ENCODE measurements around the gene DENND4A. TPM values are rescaled to one million over a fixed set of nuclear protein-coding genes. Genes with fewer than 3 reads are reported as not detected.

Gene DENND4A
- total and polyA plus RNA-seq, 2 donors (not counting 1 experiment from before 2014, with no cell fraction given) = 24.4 to 103 TPM

DNA sequence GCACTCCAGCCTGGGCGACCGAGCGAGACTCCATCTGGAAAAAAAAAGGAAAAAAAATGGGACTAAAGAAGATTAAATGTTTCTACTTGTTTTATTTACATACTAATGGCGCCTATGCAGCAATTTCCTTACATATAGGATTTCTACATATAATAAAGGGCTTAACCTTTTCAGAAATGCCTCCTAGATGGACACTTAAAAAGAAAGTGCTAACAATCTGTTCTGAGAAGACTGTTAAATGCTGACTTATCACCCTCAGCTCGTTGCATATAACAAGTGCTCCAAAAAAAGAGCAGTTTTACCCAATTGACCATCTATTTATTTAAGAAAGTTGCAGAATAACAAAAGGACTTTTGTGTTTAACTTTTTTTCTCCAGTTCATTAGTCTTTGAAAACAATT, 32.7 kb downstream of the DENND4A start:
- H3K4me1 Mint-ChIP-seq = peaks cover 47% of the 10 kb centered on the region

DNA sequence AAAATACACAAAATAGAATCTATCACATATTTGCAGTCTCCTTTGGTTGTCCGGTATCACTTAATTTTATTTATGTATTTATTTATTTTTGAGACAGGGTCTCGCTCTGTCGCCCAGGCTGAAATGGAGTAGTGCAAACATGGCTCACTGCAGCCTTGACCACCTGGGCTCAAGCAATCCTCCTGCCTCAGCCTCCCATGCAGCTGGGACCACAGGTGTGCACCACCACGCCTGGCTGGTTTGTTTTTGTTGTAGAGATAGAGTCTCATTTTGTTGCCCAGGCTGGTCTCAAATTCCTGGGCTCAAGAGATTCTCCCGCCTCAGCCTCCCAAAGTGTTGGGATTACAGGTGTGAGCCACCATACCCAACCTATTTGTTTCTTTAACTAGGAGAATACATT, 33.9 kb downstream of the DENND4A start:
- Histone ChIP-seq H3K27ac (ENCODE audit: low read length in 2 of 2) (no peak overlapping the region), H4K20me1 (ENCODE audit: control insufficient read depth, insufficient read depth, low read length, poor library complexity, severe bottlenecking) (peaks cover 42% of the 10 kb centered on the region), H3K4me2 (replicated peaks; ENCODE audit: low read depth, low read length, poor library complexity, severe bottlenecking) (no peak overlapping the region), H3K4me3 (ENCODE audit: control extremely low read depth in 1 of 5, extremely low read depth in 1 of 5, insufficient read depth in 1 of 5, low read depth in 2 of 5, low read length in 4 of 5) (no peak overlapping the region), H3K27me3 (replicated peaks in 1 of 4; ENCODE audit: control extremely low read depth in 1 of 4, control insufficient read depth in 3 of 4, insufficient read depth in 4 of 4, low read length in 3 of 4) (no peaks in the 10 kb centered on the region), H3K4me1 (ENCODE audit: control insufficient read depth in 2 of 2, insufficient read depth in 2 of 2, low read length in 2 of 2) (peaks cover 17 to 20% of the 10 kb centered on the region in 2 donors), H3K36me3 (replicated peaks in 1 of 2; ENCODE audit: control extremely low read depth in 1 of 2, control insufficient read depth in 1 of 2, extremely low read depth in 1 of 2, insufficient read depth in 2 of 2, low read length in 1 of 2) (peaks cover 11 to 36% of the 10 kb centered on the region in 2 experiments), H3K9ac (ENCODE audit: low read length) (no peak overlapping the region), H3K79me2 (ENCODE audit: control insufficient read depth, insufficient read depth, low read length) (peaks cover 99% of the 10 kb centered on the region), H3K9me3 (ENCODE audit: control extremely low read depth in 1 of 3, control insufficient read depth in 2 of 3, insufficient read depth in 1 of 3, low read length in 2 of 3) (peaks cover 0 to 1% (median 0%) of the 10 kb centered on the region in 3 donors), H2AFZ (ENCODE audit: insufficient read depth, low read depth, low read length, poor library complexity, severe bottlenecking) (no peak overlapping the region)
- no CpG with 5 or more reads among the region's 5 CpGs for WGBS (ENCODE audit: insufficient coverage)
- ATAC-seq (ENCODE audit: low read depth) (no peak), DNase-seq (no peak)
- Mint-ChIP-seq H3K27ac (peak overlapping the region; percentile 38), H3K4me3 (no peak overlapping the region), H3K9me3 (ENCODE audit: insufficient read depth) (no peaks in the 10 kb centered on the region), H3K27me3 (no peaks in the 10 kb centered on the region), H3K4me1 (peaks cover 40% of the 10 kb centered on the region)
- CTCF ChIA-PET = no interaction called here
- no peak for TF ChIP-seq EZH2 (IDR thresholded peaks at IDR 0.05; ENCODE audit: borderline replicate concordance, insufficient read depth, low read depth, low read length, poor library complexity, severe bottlenecking)
- TF ChIP-seq, protein P1, sequence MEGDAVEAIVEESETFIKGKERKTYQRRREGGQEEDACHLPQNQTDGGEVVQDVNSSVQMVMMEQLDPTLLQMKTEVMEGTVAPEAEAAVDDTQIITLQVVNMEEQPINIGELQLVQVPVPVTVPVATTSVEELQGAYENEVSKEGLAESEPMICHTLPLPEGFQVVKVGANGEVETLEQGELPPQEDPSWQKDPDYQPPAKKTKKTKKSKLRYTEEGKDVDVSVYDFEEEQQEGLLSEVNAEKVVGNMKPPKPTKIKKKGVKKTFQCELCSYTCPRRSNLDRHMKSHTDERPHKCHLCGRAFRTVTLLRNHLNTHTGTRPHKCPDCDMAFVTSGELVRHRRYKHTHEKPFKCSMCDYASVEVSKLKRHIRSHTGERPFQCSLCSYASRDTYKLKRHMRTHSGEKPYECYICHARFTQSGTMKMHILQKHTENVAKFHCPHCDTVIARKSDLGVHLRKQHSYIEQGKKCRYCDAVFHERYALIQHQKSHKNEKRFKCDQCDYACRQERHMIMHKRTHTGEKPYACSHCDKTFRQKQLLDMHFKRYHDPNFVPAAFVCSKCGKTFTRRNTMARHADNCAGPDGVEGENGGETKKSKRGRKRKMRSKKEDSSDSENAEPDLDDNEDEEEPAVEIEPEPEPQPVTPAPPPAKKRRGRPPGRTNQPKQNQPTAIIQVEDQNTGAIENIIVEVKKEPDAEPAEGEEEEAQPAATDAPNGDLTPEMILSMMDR (IDR thresholded peaks at IDR 0.05) = no peak
- intact Hi-C loops (cut with micrococcal nuclease) = no loop called here
- POLR2A ChIA-PET = no interaction called here

More for the DNA sequence above, 32.7 kb downstream of the DENND4A start:
- H2AFZ ChIP-seq (ENCODE audit: insufficient read depth, low read depth, low read length, poor library complexity, severe bottlenecking) = no peak overlapping the region
- ATAC-seq (ENCODE audit: low read depth) (no peak), DNase-seq (no peak)
- Mint-ChIP-seq H3K4me3 (no peak overlapping the region), H3K27me3 (no peaks in the 10 kb centered on the region), H3K9me3 (ENCODE audit: insufficient read depth) (no peaks in the 10 kb centered on the region), H3K27ac (no peak overlapping the region)
- H3K4me2 ChIP-seq (replicated peaks; ENCODE audit: low read depth, low read length, poor library complexity, severe bottlenecking) = no peak overlapping the region
- no peaks in the 10 kb centered on the region for H3K27me3 ChIP-seq (replicated peaks in 1 of 4; ENCODE audit: control extremely low read depth in 1 of 4, control insufficient read depth in 3 of 4, insufficient read depth in 4 of 4, low read length in 3 of 4)
- peaks cover 0 to 1% (median 0%) of the 10 kb centered on the region in 3 donors for H3K9me3 ChIP-seq (ENCODE audit: control extremely low read depth in 1 of 3, control insufficient read depth in 2 of 3, insufficient read depth in 1 of 3, low read length in 2 of 3)
- H3K4me1 ChIP-seq (ENCODE audit: control insufficient read depth in 2 of 2, insufficient read depth in 2 of 2, low read length in 2 of 2) = peaks cover 23% of the 10 kb centered on the region in 2 donors
- H3K27ac ChIP-seq (ENCODE audit: low read length in 2 of 2) = no peak overlapping the region
- POLR2A ChIA-PET = no interaction called here
- H3K4me3 ChIP-seq (ENCODE audit: control extremely low read depth in 1 of 5, extremely low read depth in 1 of 5, insufficient read depth in 1 of 5, low read depth in 2 of 5, low read length in 4 of 5) = no peak overlapping the region
- peaks cover 99% of the 10 kb centered on the region for H3K79me2 ChIP-seq (ENCODE audit: control insufficient read depth, insufficient read depth, low read length)
- peaks cover 11 to 36% of the 10 kb centered on the region in 2 experiments for H3K36me3 ChIP-seq (replicated peaks in 1 of 2; ENCODE audit: control extremely low read depth in 1 of 2, control insufficient read depth in 1 of 2, extremely low read depth in 1 of 2, insufficient read depth in 2 of 2, low read length in 1 of 2)
- H3K9ac ChIP-seq (ENCODE audit: low read length) = no peak overlapping the region
- CTCF ChIA-PET = interaction anchor here (0.6 to 1.3 kb wide), 2 partner anchors 18 to 78 kb away, joined by 4 read pairs; no protein-coding TSS in a partner anchor
- no peak for TF ChIP-seq EZH2 (IDR thresholded peaks at IDR 0.05; ENCODE audit: borderline replicate concordance, insufficient read depth, low read depth, low read length, poor library complexity, severe bottlenecking)
- TF ChIP-seq, protein P1 (IDR thresholded peaks at IDR 0.05) = no peak
- peaks cover 48% of the 10 kb centered on the region for H4K20me1 ChIP-seq (ENCODE audit: control insufficient read depth, insufficient read depth, low read length, poor library complexity, severe bottlenecking)
- WGBS (ENCODE audit: insufficient coverage) = no CpG with 5 or more reads among the region's 5 CpGs
- intact Hi-C loops (cut with micrococcal nuclease) = no loop called here
